Progenitor cell of endocrine pancreas (in vitro differentiated cells): ENCODE results near the gene RNF182. TPM values are rescaled to one million over a fixed set of nuclear protein-coding genes. Genes with fewer than 3 reads are reported as not detected.

Experiments
- DNase-seq: peaks from one replicate; pipeline ENCODE4 v3.0.0; 2021; ENCODE audit warnings: low spot score; ENCODE audit not compliant: unreplicated experiment
- H3K27ac Mint-ChIP-seq: 2 replicates; pipeline ENCODE4 v1.8.0; 2021; ENCODE audit warnings: mild to moderate bottlenecking, moderate library complexity, mixed read lengths
- H3K27me3 Mint-ChIP-seq: 2 replicates; pipeline ENCODE4 v1.8.0; 2021; ENCODE audit warnings: mixed read lengths
- H3K36me3 Mint-ChIP-seq: 2 replicates; pipeline ENCODE4 v1.8.0; 2022; ENCODE audit warnings: mixed read lengths; ENCODE audit not compliant: insufficient read depth
- H3K4me1 Mint-ChIP-seq: 2 replicates; pipeline ENCODE4 v1.8.0; 2021; ENCODE audit warnings: low read depth, mixed read lengths
- H3K4me3 Mint-ChIP-seq: 2 replicates; pipeline ENCODE4 v1.8.0; 2021; ENCODE audit warnings: low read depth, mild to moderate bottlenecking, moderate library complexity, mixed read lengths
- H3K9me3 Mint-ChIP-seq: 2 replicates; pipeline ENCODE4 v1.8.0; 2021; ENCODE audit warnings: low read depth, mixed read lengths
- total RNA-seq: library from RNA; stranded (reverse); gene quantifications from 2 replicates; pipeline ENCODE4 v1.2.1, GENCODE V29; 2021
- TF ChIP-seq, protein P1 (sequence below): fragments of 200-600 bp; sonication (generic); IDR thresholded peaks from one replicate; pipeline ENCODE4 v1.5.0; 2021; ENCODE audit warnings: antibody characterized with exemption, mild to moderate bottlenecking; ENCODE audit not compliant: unreplicated experiment

The RNF182 gene
- total RNA-seq, 1 donor from 2014 or later, result 1.9 TPM

DNA sequence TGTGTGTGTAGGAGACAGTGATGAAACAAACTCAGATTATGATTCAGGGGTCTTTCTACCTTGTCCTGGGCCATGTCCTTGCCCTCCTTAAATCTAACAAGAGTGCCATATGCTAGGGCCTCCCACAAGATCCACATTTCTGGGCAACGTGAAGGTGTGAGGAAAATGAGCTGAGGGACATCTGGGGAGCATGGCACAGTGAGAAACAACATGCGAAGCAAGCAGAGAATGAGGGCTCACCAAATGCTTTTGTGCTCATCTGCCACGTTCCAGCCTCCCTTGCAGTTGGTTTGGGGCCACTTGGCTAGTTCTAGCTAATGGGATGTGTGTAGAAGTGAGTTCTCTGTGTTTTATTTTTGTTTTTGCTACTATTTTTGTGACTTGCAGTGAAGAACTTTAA lies 21.4 kb upstream of the RNF182 start:
- Mint-ChIP-seq H3K4me3 (no peak overlapping the region), H3K27ac (no peak overlapping the region), H3K36me3 (no peaks in the 10 kb centered on the region), H3K4me1 (no peaks in the 10 kb centered on the region), H3K9me3 (no peaks in the 10 kb centered on the region), H3K27me3 (peaks cover 26% of the 10 kb centered on the region)
- TF ChIP-seq, protein P1, sequence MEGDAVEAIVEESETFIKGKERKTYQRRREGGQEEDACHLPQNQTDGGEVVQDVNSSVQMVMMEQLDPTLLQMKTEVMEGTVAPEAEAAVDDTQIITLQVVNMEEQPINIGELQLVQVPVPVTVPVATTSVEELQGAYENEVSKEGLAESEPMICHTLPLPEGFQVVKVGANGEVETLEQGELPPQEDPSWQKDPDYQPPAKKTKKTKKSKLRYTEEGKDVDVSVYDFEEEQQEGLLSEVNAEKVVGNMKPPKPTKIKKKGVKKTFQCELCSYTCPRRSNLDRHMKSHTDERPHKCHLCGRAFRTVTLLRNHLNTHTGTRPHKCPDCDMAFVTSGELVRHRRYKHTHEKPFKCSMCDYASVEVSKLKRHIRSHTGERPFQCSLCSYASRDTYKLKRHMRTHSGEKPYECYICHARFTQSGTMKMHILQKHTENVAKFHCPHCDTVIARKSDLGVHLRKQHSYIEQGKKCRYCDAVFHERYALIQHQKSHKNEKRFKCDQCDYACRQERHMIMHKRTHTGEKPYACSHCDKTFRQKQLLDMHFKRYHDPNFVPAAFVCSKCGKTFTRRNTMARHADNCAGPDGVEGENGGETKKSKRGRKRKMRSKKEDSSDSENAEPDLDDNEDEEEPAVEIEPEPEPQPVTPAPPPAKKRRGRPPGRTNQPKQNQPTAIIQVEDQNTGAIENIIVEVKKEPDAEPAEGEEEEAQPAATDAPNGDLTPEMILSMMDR, result no peak
- no peak for DNase-seq

DNA sequence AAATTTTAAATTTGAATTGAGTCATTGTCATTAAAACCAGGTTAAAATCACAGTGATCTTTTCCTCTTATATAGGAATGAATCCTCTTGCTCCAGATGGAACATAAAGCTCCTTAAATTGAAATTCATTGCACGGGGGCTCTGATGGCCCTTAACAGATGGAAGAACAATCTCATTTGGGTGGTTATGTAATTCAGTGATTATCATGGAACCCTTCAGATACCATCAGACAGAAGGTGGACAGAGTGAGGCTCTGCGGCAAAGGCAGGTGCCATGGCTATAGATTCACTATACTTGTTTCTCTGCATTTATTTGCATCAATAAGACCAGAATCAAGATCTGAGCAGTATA lies 17.8 kb upstream of the RNF182 start:
- H3K9me3 Mint-ChIP-seq, result no peaks in the 10 kb centered on the region
- TF ChIP-seq, protein P1, result no peak
- H3K4me3 Mint-ChIP-seq, result no peak overlapping the region
- H3K4me1 Mint-ChIP-seq, result no peaks in the 10 kb centered on the region
- H3K27me3 Mint-ChIP-seq, result peaks cover 34% of the 10 kb centered on the region
- no peaks in the 10 kb centered on the region for H3K36me3 Mint-ChIP-seq
- no peak for DNase-seq
- H3K27ac Mint-ChIP-seq, result no peak overlapping the region

DNA sequence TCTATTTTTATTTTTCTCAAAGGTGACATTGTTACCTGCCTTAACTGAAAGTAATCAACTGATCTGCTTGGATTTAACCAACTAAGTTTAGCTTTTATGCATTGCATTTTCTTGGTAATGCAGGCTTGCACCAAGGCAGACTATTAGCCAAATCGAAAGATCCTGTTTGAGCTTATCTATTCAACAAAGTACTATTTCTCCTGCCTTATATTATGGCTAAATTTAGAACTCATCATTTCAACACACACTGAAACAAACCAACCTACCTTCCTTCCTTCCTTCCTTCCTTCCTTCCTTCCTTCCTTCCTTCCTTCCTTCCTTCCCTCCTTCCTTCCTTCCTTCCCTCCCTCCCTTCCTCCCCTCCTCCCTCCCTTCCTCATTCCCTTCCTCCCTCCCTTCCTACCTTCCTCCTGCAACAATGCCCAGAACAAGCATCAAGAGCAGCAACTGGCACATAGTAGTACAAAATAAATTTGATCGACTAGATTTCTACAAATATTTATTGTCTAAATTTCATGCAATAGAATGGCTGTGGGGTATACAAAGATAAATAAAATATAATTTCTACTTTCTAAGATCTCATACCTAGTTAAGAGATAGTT lies 17.0 kb upstream of the RNF182 start:
- no peaks in the 10 kb centered on the region for H3K9me3 Mint-ChIP-seq
- H3K36me3 Mint-ChIP-seq, result no peaks in the 10 kb centered on the region
- no peak overlapping the region for H3K27ac Mint-ChIP-seq
- peaks cover 36% of the 10 kb centered on the region for H3K27me3 Mint-ChIP-seq
- TF ChIP-seq, protein P1, result no peak
- DNase-seq, result no peak
- no peaks in the 10 kb centered on the region for H3K4me1 Mint-ChIP-seq
- no peak overlapping the region for H3K4me3 Mint-ChIP-seq

DNA sequence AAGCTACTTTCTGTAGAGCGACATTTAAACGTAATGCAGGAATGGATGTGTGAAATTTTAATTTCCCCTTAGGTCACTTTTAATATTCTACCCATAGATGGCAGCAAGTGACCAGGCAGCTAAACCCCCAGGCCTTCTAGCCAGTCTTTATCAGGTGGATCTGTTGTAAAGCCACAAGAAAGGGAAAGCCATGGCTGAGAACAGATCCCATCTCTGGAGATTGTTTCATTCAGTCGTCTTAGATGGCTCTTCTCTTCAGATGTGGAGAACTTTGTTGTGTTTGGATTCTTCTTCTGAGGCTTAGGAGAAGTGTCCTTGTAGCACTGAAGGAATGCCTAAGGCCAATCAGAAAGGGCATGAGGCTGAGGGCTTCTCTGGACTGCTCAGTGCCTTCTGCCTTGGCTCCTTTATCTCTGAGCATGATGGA lies 15.8 kb upstream of the RNF182 start:
- no peaks in the 10 kb centered on the region for H3K36me3 Mint-ChIP-seq
- TF ChIP-seq, protein P1, result peak; percentile 82
- peaks cover 2% of the 10 kb centered on the region for H3K4me1 Mint-ChIP-seq
- peak; percentile 18 for DNase-seq
- no peak overlapping the region for H3K27ac Mint-ChIP-seq
- no peaks in the 10 kb centered on the region for H3K9me3 Mint-ChIP-seq
- no peak overlapping the region for H3K4me3 Mint-ChIP-seq
- H3K27me3 Mint-ChIP-seq, result peaks cover 34% of the 10 kb centered on the region

DNA sequence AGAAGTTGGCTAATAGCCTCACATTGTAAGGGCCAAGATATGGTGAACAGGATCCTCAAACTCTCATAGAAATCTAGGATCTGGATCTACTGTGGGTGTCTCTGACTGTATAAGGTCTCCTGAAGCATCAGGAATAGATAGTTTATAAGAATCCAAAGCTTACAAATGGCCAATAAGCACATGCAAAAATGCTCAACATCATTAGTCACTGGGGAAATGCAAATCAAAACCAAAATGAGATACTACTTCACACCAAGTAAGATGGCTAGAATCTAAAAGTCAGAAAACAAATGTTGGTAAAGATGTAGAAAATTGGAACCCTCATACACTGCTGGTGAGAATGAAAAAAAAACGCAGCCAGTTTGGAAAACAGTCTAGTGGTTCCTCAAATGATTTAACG lies 14.3 kb upstream of the RNF182 start:
- H3K9me3 Mint-ChIP-seq, result no peaks in the 10 kb centered on the region
- DNase-seq, result no peak
- H3K27me3 Mint-ChIP-seq, result peaks cover 44% of the 10 kb centered on the region
- H3K27ac Mint-ChIP-seq, result no peak overlapping the region
- H3K4me1 Mint-ChIP-seq, result peaks cover 2% of the 10 kb centered on the region
- TF ChIP-seq, protein P1, result no peak
- H3K4me3 Mint-ChIP-seq, result no peak overlapping the region
- no peaks in the 10 kb centered on the region for H3K36me3 Mint-ChIP-seq
